NCI-H526 (cell line): Measurements from ENCODE around the gene FOXA2.
"Not testable (repeated sequence)": the region's sequence is repeated elsewhere in the genome, so short reads cannot be mapped to it uniquely, and the experiment has no call there.

Source experiments
- DNase-seq, 2 experiments: peaks; one replicate each; lab custom pipeline; 2025; lab: John Stamatoyannopoulos, UW

FOXA2 gene

DNA sequence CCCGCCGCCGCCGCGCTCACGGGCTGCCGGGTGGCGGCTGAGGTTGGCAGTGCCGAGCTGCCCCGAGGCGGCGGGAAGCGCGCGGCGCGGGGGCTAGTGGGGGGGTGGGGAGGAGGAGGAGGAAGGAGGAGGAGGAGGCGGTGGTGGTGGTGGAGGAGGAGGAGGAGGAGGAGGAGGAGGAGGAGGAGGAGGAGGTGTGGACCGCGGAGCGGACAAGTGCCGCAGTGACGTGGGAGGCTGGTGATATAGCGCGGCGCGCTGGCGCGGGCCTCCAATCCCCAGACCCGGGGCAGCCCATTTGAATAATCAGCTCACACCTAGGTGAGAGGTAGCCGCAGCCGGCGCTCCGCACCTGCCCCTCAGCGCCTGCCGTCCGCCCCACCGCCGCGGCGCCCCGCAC is at the start of gene FOXA2:
FOXA2 (minus strand) TSS at position 51 of the 400 bp plus-strand sequence. CDS start 294 bp downstream, outside the sequence.
- peak; percentile 36 to 83 for DNase-seq

DNA sequence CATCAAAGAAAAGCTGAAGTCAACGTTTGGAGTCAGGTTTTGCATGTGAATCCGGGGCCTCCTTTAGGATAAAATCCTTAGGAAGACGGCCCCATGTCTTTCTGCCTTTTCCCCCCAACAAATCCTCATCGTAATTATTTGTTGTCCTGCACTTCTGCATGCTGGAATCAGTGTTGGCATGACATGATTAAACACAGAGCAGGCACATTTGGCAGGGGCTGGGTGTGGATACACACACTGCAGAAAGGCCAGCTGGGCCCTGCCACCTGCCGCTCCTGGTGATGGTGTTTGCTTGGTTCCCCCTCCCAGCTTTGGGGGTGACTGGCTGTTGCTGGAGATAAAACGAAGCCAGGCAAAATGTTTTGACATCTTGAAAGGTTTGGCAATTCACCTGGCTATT is 46.3 kb upstream of the FOXA2 start:
- no peak for DNase-seq

DNA sequence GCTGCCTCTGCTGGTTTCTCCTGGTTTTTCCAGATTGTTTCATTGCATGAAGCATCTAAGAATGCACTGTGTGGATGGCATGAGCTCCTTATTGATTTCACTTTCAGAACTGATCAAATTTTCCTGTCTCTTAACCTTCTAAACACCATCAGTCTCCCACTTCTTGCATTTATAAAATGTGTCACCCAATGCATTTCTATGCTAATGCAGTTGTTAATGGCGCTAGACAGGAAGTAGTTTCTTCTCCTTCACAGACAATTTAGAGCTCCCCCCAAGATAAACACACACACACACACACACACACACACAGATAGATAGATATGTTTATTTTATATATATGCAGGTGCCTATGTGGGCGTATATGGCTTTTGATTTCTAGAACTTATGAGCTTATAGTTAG is 45.6 kb upstream of the FOXA2 start:
- no peak for DNase-seq

DNA sequence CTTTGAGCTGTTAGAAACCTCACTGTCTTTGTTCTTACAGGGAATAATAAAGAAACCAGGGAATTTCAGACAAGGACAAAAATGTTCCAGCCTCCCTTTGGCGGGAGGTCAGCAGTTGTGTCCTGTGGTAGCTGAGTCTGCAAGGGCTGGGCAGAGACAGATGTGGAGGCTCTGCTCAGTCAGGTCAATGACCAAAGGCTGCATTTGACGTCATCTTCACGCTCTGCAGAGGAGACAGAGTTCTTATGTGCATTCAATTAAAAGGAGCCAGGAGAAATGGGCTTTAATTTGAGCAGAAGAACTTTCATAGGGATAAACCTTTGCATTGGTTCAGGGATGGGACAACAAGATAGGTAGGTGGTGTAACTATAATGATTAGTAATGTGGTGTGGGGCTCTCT is 45.1 kb upstream of the FOXA2 start:
- no peak for DNase-seq

DNA sequence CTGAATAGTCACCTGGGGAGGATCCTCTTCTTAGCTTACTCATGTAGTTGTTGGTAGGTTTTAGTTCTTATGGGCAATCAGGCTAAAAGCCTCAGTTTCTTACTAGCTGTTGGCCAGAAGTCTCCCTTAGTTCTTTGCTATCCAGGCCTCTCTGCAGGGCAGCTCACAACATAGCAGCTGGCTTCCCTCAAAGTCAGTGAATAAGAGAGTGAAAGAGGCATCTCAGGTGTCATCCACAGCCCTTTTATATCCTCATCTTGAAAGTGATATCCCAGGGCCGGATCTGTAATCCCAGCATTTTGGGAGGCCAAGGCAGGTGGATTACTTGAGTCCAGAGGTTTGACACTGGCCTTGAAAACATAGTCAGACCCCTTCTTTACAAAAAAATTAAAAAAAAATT is 42.1 kb upstream of the FOXA2 start:
- no peak for DNase-seq

DNA sequence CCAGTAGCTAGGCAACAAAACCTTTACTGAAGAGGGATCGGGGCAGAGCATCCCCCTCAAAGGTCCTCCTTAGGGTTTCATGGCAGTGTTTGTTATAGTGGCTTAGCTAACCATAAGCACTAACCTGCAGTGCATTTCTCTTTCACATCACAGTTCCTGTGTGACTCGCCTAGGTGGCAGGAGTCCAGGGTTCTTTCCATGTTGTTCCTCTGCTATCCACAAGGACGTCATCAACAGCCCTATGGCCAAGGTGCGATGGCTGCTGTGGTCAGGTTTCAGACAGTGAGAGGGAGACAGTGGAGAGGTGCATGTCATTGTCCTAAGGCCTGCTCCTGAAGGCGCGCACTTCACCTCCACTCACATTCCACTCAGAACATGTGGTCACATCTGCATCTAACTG is 38.8 kb upstream of the FOXA2 start:
- no peak for DNase-seq

DNA sequence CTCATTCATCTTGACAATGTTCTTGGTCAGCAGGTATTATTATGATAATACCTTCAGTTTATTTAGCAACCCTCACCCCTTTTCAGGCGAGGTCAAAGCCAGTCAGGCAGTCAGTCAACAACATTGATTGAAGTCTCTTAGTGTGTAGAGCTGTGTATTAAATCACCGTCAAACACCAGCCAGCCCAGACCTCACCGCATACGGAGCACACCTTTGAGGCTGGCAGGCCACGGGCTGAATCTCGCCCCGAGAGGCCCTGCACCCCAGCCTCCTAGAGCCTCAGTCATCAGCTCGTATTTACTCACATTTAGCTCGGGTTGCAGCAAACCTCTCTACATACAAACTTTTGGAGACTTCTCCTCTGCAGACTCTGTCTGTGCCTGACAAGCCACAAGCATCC is 36.0 kb upstream of the FOXA2 start:
- DNase-seq, result no peak

DNA sequence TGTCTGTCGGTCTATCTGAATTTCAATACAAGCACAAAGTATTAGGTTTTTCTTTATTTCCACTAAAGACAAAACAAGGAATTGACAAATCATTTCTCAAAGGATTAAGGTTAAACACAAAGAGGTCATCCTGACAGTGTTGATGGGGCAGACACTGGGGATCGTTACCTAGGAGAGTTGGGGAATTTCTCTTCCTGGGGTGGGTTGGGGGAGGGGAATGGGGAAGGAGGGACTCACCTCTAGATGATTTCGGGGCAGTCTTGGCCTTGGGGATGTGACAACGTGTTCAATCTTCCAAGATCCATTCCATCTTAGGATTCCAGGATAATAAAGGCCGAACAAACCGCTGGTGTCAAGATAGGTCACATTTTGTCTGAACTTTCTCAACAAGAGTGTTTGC is 35.4 kb upstream of the FOXA2 start:
- no peak for DNase-seq

DNA sequence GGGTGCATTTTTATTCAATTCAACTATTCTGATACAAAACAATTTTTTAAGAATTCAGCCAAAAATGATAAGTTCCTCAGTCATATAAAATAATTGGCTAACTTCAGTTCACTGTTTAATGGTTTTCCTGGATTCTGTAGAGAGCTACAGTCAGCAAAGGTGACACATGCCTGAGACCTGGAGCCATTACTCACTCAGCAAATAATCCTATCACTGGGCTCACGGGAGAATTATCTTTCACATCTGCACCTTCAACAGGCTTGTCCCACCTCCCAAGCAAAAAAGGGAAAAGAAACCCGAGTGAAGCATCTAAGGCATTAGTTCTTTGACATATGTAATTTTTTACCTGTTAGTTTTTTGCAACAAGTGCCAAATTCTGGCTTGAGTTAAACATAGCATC is 34.9 kb upstream of the FOXA2 start:
- no peak for DNase-seq

DNA sequence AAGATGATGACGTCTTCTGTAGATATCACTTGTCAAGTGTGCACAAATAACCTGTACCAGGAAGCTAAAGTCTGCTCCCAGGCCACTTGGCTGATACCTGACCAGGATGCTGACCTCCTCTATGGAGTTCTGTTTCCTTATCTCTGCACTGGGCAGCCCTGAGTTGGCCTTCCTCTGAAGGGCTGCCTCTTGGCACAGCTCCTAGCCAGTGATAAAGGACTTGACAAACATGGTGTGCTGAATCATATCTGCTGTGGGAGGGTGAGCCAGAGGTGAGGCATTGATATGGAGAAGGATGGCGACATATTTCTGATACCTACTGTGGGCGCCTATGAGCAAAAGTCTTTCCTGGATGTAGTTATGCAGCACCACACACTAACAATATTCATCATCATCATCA is 32.8 kb upstream of the FOXA2 start:
- DNase-seq, result no peak

DNA sequence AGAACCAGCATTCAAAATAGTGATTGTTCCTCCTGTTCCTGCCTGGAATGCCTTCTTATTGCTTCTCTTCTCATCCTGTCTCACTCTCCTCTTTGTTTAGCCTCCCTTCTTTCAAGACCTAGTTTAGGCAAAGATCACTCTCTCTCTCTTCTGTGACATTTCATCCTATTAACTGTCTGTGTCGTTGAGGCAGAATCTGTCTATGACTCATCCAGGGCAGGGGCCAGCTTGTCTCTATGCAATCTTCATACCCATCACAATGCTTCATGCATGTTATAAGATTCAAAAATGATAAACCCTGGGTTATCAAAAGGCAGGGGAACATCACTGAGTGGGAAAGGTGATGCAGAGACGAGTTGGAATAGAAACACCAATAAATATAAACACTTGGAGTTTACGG is 32.2 kb upstream of the FOXA2 start:
- no peak for DNase-seq

DNA sequence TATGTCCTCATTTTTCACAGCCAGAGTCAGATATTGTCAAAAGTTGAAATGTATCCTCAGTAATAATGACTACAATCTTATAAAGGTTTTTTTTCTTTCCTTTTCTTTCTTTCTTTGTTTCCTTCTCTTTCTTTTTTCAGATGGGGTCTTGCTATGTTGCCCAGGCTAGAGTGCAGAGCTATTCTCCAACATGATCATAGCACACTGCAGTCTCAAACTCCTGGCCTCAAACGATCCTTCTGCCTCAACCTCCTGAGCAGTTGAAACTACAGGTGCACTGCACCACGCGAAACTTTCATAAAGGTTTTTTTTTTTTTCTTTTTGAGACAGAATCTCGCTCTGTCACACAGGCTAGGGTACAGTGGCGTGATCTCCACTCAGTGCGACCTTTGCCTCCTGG is 31.1 kb upstream of the FOXA2 start:
- no peak for DNase-seq

DNA sequence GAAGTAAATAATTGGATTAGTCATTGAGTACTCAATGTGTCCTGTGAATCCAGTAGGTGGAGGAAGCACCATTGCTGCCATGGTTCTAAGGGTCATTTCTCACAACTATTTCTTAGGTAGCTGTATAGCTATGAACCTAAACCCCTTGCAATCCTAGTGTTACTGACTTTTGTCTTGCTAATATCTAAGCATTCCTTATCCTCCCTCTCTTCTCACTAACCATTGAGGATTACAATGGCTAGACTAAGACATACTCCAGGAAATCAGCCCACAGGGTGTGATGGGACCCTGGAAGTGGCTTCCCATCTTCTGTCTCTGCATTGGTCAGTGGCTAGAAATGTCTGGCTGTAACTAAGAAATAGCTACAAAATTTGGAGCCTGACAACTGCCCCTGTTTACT is 27.3 kb upstream of the FOXA2 start:
- no peak for DNase-seq

DNA sequence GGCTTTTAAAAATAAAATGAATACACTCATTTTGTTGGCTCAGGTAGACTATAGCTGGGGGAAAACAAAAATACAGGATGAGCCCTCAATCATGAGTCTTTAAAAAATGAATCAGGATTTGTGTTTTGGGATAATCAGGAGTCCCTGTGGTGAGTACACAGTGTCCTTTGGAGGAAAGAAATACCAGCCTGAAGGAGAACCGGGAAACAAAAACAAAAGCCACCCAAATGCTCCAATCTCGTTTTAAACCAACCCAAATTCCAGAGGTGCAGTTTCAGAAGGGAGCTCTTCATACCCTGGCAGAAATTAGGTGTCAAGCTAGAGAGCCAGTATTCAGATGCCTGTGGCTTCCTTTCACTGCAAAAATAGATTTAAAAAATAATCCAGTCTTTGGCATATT is 23.3 kb upstream of the FOXA2 start:
- no peak for DNase-seq

DNA sequence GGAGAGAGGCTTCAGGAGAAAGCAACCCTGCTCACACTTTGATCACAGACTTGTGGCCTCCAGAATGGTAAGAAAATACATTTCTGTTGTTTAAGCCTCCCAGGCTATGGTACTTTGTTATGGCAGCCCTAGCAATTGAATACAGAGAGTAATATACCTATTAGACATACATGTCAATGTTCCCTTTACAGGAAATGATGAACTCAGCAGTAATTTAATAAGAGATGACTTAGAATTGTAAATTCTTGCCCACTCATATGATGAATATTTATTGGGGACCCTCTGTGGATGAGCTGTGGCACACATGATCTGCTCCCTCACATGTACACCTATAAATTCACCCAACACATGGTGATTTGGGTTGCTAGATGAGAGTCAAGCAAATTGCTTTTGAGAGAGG is 20.4 kb upstream of the FOXA2 start:
- DNase-seq, result no peak

DNA sequence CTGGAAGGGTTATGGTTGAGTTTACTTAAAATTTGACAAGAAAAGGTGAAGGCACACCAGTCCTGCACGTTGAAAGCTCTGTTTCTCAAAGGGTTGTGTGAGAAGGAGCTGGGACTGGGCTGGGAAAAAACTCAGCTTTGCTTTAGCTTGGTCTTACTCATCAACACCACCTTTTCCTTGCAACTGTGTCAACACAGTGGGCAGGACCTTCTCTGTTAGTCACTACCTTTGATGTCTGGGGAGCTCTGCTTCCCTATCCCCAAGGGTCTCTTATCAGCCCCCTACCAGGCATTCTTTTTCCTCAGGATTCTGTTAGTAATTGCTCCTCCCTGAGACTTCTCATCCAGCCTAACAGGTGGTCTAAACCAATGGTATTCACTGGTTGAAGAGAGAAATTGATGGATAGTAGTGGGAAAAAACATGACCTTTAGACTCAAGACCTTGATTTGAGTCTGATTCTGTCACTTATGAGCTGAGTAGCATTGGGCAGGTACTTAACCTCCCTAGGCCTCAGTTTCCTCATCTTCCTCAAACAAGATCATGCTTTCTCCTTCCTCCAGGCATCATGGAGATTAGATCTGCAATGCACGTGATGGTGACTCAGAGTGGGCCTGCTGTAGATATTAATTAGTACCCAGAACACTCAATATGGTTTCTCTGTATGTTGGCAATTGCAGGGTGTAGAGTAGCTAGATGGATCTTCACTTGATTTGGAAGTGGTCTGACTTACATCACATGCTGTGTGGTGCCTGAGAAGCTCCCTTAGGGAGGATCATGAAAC is 17.2 kb upstream of the FOXA2 start:
- no peak for DNase-seq

DNA sequence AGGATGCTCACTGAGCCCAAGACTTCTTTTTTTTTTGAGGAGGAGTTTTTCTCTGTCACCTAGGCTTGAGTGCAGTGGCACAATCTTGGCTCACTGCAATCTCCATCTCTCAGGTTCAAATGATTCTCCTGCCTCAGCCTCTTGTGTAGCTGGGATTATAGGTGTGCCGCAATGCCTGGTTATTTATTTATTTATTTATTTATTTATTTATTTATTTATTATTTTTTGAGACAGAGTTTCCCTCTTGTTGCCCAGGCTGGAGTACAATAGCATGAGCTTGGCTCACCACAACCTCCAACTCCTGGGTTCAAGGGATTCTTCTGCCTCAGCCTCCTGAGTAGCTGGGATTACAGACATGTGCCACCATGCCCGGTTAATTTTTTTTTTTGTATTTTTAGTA is 14.9 kb upstream of the FOXA2 start:
- DNase-seq, result not testable (repeated sequence)

DNA sequence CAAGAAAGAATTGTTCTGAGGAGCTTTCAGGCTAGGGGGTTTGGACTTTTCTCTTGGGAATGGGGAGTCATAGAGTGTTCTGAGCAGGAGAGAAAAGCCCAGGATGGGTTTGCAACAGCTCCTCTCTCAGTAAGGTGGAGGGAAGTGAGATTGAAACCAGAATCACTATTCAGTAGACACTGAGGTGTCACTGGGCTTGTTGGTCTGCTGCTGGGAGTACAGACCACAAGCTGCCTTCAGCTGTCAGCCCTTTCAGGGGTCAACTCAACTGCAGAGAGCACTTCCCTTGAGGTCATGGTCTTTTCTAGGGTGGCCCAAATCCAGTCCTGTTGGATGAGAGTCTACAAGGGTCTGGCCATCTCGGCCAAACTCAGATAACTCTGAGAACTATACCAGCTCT is 12.9 kb upstream of the FOXA2 start:
- DNase-seq, result no peak

DNA sequence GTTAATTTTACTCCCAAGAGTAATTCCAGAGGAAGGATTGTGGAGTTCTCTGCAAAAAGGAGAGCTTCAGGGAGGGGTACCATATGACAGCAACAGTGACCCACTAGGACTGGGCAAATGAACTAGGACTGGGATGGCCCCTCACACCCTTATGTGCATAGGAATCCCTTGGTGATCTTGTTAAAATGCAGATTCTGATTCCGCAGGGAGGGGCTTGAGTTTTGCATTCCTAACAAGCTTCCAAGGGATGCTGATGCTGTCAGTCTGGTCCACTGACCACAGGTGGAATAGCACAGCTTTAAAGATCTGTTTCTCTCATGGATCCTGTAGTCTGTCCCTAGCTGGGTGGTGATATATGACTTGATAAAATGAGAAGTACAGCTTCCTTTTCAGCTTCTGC is 6.3 kb upstream of the FOXA2 start:
- no peak for DNase-seq

DNA sequence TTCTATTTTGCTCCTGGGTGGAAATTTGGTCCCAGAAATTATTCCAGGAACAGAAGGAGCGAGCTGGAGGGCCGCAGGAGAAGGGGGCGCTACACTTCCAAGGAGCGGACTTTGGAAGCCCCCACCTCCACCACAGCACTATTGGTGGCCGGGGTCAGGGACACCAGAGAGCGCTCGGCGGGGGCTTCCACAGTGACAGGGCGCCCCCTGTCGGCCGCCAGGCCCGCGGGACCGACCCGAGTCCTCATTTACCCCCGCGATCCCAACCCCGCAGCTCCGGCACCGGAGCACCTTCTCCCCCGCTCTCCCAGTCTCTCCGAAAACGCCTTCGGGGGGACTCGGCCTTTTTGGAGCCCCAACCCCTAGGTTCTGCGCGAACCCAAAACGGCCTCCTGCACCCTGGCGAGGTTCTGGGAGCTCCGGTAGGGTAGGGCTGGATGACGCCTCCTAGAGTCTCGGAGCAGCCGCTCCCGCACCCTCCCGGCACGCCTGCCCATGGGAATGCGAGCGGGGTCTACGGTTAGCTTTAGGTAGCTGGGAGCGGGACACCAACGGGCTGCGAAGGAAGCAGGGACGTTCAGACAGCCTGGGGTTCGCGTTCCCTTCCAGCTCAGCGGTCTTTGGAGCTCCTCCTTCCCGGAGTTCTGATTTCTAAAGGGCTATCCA is 2.4 kb upstream of the FOXA2 start:
- peak; percentile 32 to 84 for DNase-seq

DNA sequence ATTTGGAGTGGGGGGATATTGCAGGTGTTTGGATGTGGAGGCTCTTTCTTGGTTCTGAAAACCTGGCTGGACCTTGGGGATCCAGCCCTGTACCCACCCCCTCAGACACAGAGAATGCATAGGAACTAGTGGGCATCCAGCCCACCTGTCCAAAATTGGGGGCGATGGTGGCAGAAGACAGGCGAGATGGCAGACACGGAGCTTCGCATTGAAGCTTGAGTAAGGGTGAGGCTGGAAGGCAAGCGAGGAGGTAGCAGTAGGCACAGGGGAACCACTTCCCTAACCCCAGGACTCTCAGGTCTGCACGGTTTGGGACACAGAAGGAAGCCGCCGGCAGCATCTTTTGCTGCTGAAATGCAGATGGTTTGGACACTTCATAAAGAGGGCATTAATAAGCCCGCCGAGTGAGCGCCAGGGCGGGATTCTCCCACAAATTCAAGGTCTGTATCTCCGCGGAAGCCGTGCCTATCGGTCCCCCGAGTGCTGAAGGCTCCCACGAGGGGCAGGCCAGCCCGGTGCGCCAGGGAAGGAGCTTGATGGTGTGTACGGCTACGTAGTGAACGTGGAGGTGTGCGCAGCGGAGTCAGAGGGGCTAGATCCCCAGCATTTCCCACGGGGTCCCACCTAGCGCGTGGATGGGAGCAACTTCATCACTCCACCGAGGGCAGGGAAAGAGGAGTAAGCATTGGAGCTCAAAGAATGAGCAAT is 1.6 kb upstream of the FOXA2 start:
- DNase-seq, result no peak

DNA sequence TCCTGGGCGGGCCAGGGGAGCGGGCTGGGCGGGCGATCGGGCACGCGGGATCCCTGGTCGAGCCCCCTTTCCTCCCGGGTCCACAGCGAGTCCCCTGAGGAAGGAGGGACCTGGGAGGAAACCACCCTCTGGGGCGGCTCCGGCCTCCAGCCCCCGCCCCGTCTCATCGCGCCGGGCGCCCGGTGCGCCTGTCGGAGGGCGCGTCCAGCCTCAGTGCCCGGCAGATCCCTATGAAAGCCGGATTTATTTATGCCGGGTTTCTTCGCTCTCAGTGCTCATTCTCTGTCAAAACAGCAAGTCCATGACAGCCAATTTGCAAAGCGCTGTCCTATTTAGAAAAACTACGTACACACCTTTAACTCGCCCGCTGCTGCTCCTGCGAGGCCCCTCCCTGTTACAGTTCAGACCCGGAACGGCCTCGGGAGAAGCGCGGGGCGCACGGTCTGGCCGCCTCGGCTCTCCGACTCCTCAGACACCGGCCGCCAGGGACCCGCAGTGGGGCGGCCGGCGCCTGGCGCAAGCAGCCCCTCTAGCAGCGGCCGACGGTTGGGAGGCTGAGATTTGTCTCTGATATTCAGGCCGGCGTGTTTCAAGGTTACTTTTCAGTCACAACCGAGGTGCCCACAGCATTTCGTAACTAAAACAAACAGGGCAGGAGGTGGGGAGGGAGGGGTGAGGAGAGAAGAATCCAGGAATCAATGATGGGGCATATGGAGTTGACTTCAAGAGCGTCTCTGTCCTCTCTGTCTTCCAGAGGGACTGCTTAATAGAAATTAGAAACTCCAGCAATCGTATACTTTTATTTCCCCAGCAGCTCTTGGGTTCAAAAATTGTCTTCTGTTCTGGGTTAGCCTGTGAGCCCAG is 782 bp upstream of the FOXA2 start:
- peak in 1 of 2 experiments; percentile 76 for DNase-seq
